ENCODE results near the gene CGB1. TPM values are rescaled to one million over a fixed set of nuclear protein-coding genes. Genes with fewer than 3 reads are reported as not detected.

CGB1 gene
- total and polyA plus RNA-seq, 2 of the 8 experiments (the other 6 are each of a cell fraction or from before 2014, with no cell fraction given): not detected

DNA sequence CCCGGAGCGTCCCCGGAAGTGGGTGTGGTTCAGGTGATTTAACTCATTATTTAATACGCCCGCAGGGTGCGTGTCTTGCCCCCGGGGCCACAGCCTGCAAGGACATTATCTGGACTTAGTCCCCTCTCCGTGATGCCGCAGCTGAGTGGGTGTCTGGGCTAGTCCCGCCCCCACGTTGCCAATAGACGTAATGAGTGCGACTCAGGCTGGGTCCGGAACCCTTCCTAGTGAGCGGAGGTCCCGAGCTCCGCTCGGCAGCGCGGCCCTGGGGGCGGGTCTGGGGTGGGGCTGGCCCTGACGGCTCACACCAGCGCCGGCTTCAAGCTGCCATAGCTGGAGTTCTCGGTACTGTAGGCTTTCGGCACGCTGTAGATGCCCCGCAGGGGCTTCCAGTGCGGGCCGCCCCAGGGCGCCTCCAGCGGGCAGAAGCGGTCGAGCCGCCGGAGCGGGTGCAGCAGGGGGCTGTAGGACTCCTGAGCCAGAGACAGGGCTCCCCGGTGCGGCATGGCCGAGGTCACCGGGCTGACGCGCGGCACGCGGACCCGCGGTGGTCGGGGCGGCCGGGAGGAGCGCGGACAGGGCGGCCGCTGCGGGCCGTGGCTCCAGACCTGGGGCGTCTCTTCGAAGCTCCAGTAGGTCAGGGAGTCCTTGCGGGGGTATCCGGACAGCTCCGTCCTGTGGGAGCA, 18.9 kb downstream of the CGB1 start (continued):
- TF ChIP-seq CTBP2 (IDR thresholded peaks at IDR 0.05; ENCODE audit: borderline replicate concordance, insufficient read depth, insufficient read length, low read length) (no peak), KDM4A (IDR thresholded peaks at IDR 0.05; ENCODE audit: low read depth, low read length, severe bottlenecking) (peak; percentile 65)

Measured in H1 (cell line).